Pulmonary artery endothelial cell (primary cell): ENCODE results near the gene TMEM51. TPM values are rescaled to one million over a fixed set of nuclear protein-coding genes. Genes with fewer than 3 reads are reported as not detected.

Experiments used
- DNase-seq: peaks from one replicate; pipeline ENCODE4 v3.0.0-alpha.2; 2011; ENCODE audit warnings: low read depth, low spot score
- total RNA-seq: library from RNA; depleted of rRNA; stranded (reverse); fragments of >200 nt; gene quantifications from 2 replicates; pipeline ENCODE4 v1.2.3, GENCODE V29; 2014

TMEM51 gene
- total RNA-seq, 1 donor from 2014 or later: 6.1 TPM

DNA sequence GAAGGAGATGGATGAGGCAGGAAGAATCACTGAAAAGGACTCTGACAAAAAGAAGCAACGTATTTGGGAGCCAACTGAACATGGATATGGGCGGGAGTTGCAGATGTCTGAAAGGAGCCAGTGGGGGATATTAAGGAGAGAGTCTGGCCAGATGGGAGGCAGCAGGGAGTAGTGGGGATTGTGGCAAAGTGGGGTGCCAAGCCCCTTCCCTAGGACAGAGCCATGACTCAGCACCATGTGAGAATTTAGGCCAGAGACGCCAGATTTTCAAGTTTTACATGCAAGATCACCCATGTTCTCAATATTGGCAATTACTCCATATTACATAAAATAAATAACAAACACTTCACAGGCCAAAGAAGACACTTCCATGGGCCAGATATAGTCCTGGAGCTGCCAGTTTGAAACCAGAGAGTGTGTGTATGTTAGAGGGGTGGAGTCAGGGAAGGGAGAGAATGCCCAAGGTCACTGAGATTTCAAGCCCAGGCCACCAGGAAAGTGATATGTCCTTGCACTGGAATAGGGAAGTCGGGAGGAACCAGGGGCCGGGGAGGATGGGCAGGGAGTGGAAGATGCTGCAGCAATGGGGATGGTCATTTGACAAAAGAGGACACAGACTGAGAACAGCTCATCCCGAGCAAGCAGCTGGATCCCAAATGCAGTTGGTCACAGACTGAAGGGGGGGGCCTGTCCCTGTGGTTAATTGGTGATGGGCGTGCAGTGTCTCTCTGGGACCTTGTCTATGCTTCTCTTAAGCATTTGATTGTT is 23.5 kb downstream of the TMEM51 start:
- no peak for DNase-seq

DNA sequence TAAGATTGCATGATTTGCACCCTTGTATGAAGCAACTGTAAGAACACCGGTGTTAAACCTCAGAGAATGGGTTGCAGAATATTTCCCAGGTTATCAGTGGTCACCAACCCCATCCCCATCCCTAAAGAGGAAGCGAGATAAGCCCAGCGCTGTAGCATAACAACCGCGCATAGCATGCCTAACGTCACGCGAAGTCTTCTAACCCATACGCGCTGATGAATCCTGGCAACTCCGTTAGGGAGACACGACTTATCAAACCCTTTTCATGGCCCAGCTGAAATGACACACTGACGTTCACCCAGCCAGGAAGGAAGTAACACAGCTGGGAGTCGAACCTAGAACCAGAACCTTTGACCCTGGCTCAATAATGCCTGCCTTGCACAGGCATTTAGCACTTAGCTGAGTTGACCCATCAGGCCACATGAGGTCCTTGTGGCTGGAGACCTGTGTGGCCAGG is 24.2 kb downstream of the TMEM51 start:
- DNase-seq: peak; percentile 51

DNA sequence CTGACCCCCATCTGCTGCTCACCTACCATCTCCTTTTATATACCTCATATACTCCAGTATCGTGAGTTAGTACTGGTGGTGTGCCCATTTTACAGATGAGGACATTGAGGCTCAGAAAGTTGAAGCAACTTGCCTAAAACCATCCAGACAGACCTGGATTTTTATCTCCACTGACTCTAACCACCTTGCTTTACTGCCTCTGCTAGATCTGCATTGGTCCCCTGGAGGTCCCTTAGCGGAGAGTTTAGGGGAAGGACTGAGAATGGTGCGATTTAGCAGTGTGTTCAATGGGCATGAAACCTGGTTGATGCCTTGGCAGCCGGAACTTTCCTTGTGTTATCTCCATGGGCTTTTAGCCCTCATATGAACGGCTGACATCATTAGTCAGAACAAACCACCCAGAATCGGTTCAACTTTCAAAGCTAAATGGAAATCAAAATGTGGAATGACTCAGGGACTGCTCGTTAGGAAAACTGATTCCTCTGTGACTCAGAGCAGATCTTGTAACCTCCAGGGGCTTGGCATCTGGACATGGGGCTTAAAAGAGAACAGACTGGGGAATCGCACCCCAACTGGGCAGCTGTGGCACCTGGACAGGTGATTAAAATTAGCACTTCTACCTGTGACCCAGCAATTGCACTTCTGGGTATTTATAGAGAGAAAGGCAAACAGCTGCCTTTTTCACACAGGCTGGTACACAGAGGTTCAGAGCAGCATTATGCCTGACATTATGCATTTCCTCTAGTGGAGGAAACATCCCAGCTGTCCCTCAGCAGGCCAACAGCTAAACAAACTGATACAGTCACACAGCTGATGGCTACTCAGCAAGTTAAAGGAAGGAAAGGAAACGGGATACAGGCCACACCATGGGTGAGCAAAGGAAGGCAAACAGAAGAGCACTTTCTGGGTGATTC is 25.3 kb downstream of the TMEM51 start:
- DNase-seq: peak; percentile 75

DNA sequence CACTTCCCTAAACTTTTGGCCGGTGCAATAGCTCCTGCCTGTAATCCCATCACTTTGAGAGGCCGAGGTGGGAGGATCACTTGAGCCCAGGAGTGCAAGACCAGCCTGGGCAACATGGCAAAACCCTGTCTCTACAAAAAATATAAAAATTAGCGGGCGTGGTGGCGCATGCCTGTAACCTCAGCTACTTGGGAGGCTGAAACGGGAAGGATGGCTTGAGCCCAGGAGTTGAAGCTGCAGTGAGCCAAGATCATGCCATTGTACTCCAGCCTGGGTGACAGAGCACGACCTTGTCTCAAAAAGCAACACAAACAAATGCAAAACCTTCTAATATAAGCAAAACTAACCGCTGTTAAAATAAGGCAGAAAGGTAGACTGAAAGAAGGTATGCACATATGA is 25.9 kb downstream of the TMEM51 start:
- no peak for DNase-seq

DNA sequence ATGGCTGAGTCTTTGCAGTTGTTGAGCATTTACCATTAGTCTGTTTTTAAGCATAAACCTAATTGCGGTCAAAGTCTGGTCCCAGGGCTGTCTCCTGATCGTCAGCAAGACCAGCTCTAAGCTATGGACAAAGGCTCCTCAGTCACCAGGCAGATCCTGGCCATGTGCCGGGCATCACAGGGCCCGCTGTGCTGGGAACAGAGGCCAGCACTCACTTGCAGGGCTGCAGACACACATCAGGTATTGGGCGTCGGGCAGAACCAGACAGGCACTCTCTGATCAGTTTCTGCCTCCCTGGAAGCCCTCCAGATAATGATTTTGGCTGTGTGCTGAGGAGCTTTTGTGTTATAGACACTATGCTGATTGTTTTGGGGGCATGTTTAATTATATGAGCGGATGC is 26.6 kb downstream of the TMEM51 start:
- no peak for DNase-seq

DNA sequence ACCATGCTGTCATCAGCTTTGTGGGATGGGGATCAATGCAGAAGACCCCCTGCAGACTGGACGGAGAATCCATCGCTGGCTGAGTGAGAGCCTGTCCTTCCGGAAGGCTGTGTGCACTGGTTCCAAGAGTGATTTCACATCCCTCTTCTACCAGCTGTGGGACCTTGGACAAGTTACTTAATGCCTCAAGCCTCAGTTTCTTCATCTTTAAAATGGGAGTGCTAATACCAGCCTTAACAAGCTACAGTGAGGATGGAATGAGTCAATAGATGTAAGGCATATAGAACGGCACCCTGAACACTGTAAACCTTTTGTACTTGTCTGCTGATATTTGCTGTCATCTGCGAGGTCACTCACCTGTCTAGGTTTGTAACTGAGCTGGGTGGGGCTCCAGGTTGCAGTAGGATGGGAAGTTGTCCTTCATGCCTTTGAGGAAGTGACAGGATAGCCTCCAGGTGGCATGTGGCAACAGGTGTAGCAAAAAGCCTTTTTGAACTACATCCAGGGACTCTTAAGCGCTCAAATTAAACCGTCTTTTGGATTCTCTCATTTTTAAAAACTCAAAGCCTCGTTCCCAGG is 27.5 kb downstream of the TMEM51 start:
- no peak for DNase-seq

DNA sequence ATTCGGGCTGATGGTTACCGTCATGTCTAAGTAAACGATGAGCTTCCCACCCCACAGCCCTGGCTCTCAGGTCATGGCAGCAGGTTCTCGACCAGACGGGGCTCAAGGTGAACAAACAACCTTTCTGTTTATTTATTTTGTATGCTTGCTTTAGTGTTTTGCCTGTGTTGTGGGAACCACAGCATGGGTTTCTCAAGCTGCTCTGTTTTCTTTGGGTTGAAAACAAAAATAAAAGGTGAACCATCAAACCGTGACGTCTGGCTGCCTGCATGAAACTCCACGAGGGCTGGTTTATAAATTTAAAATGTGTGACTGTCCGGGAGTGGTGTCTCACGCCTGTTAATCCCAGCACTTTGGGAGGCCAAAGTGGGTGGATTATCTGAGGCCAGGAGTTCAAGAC is 28.0 kb downstream of the TMEM51 start:
- DNase-seq: no peak

DNA sequence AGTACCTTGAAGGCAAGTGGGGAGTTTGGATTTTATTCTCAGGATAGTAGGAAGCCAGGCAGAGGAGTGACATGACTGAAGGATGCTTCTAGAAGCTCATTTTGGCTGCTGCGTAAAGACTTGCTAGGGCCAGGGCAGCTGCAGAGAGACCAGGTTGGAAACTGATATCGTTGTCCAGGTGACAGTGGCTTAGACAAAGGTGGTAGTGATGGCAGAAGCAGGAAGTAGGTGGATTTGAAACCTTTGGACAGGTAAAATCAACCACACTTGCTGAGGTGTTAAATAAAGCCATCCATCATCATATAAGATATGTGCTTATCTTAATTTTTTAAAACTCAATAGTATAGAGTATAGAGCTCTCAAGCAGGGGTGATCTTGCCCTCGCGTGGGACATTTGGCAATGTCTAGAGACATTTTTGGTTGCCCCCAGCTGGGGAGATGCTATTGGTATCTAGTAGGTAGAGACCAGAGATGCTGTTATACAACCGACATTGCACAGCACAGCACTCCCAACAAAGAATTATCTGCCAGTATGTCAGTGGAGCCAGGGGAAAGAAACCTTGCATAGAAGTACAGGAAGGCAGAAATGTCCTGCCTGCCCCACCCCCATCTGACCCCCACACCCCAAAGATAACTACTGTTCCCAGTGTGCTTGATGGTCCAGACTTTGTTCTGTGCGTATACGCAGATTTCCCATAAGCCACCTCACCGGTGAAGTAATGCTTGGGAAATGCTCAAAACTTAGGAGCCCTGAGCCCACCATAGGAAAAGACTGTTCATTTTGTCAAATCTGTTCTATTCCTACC is 31.1 kb downstream of the TMEM51 start:
- no peak for DNase-seq

DNA sequence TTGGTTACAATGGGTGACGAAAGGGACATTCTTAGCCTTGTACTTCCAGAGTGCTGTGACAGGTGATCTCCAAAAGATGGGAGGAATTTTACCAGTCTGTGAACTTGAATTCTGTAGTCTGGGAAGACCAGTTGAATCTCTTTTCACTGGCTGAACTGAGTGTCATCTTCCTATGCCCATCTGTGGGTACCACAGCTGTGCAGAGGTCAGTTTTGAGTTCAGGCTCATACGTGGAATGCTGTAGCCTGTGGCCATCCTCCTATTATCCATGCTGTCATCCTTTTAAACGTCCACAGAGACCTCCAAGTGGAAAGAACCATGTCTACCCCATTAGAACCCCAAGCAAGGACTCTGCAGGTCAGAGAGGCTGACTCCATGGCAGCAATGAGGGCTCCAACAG is 32.1 kb downstream of the TMEM51 start:
- DNase-seq: no peak

DNA sequence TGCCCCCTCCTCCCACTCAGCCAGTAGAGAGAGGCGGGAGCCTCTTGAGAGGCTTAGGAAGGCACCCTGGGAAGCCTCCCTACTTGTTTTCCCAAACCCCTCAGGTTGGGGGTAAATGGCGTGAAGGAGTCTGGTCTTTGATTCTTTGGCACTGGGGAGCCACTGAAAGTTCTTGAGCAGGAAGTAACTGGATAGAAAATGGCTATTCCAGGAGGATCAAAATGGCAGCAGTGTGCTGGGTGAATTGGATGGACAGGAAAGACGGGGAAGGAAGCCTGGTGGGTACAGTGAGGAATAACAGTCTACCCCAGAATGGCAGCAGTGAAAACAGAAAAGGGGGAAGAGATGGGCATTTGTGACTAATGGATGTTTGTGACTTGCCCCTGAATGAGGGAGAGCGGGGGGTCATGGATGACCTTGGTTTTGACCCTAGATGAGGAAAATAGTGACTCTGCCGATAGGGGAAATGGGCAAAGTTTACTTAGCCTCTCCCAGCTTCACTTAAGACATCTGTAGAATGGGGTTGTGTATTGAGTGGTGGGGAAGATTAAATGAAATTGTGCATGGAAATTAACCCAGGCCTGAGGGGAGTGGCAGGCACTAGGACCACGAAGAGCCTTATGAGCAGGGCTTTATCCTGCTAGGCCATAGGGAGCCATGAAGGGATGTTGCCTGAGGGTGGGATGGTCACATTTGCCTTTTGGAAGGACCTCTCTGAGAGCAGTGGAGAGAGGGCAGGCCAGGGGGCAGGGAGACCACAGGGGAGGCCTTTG is 32.7 kb downstream of the TMEM51 start:
- no peak for DNase-seq

DNA sequence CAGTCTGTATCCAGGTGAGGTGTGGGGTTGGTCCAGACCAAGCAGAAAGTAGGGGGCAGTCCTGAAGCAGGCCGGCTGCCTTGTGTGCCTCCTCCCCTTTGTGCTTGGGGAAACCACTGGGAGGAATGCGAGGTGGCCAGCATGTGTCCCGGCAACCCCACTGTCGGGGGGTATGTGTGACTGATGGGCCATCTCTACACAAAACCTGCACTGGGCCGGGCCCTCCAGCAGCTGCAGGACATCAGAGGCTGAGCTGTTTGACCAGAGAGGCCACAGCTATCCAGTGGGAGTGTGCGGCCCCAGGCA is 33.3 kb downstream of the TMEM51 start:
- no peak for DNase-seq

DNA sequence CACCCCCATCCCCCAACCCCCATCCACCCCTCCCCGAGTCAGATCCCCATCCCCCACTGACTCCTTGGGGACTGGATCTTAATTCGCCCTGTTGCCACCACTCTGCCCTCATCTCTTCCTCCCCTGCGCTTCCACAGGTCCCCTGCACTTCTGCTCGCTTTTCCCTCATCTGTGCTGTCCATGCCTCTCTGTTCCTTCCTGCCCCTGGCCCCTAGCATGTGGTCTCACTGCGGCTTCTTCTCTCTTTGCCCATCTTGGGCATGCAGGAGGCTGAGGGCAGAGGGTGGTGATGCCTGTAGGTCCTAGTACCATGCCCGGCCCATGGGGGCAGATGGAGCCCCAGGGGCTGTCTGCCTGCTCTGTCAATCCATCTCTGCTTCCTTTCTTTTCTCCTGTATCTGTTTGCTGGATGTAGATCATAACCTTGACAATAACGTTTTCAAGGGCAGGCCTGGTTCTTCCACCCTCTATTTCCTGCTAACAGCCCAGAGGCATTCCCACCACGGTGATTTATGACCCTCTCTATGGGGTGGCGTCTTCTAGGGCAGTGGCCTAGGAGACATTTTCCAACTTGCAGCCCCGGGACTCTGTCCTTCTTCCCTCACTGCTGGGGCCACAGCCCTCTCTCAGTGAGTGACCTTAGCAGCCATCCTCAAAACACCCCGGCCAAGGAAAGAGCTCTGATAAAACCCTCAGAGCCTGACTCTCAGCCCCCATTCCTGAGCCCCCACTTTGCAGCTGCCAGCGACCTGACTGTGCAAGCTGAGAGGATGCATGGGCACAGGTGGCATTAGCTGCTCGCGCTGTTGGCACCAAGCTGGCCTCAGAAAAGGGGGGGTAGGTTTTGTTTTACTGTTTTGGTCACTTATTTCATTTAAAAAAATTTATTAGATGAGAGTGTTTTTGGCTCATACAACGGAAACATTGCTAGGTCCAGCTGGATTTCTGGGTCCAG is 33.9 kb downstream of the TMEM51 start:
- DNase-seq: no peak

DNA sequence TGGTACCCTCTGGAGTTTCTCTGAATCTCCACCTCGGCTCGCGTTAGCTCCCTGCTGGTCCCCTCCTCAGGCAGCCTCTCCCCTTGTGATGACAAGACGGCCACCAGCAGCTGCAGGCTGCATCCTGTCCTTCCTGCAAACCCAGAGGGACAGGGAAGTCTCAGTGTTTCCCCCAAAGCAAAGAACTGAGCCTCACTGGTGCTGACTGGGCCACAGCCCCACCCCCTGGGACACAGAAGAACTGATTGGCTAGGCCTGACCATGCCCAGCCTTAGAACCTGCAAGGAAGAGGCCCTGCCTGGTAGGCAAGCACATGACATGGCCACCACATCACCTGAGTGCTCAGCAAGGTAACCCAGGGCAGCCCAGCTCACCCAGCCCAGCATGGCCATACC is 34.6 kb downstream of the TMEM51 start:
- no peak for DNase-seq

DNA sequence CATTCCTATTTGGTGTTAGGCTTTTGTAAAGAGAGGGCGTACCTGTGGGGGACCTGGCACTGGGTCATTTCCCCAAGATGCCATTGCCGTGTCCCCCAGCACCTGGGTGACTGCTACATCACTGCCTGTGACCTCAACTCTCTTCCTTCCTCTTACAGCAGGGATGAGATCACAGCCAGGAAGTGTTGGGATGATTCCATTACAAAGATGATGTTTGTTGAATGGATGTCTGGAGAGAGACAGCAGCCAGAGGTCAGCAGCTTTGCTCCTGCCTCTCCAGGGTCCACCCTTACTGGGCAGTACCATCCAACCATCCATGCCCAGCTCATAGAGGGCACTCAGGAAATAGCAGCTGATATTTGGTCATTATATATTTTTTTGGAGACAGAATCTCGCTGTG is 35.1 kb downstream of the TMEM51 start:
- DNase-seq: peak; percentile 24

DNA sequence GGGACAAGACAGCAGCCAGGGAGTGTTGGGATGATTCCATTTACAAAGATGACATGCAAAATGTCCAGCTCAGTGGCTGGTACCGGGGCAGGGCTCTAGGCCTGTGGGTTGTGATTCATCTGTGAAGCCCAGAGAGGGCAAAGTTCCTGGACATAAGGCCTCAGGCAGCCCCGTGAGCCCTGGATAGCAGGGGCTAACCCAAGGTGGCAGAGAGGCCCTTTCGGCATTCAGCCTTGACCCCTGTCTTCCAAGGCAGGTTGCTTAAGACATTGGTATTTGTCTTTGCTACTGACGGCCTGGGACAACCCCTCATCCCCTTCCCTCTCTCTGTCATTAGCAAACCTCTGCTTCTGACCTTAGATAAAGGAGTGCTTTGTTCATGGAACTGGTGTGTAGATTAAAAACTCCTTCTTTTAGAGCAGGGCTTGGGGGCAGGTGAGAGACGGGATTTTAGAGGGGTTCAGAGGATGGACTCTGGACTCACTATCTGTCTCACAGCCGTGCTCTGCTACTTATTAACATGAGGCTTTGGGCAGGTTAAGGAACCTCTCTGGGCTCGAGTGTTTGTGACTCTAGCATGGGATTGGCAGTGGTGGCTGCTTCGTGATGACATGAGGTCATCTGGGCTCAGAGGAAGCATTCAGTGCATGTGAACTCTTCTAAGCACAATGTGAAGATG is 36.3 kb downstream of the TMEM51 start:
- no peak for DNase-seq

DNA sequence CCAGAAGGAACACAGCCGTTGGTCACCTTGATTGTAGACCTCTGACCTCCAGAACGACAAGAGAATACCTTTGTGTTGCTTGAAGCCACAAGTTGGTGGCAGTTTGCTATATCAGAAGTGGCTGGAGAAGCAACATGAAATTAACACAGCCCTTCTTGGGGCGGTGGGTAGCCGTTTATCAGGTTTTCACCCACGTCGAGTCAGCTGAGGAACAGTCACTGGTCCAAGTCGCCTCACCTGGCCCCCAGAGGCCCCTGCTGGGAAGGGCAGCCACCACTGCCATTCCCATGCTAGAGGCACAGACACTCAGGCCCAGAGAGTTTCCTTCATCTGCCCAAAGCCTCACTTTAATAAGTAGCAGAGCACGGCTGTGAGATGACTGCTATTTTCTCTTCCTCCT is 37.7 kb downstream of the TMEM51 start:
- no peak for DNase-seq

DNA sequence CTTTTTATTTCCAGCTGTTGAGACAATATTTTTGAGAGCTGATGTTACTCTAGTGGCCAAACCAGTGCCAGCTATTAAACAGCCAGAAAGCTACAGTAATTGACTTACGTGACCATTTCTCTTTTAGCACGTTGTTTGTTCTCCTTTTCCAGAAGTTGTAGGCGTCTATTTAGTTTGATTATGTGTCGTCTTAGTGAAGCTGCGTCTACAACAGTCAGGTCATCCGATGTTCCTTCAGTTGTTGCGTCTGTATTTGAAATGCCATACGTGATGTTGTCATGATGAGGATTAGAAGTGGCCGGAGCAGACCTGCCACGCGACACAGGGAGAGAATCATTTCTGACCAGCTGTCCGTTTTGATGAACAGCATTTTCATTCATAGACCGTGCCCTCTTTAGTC is 38.2 kb downstream of the TMEM51 start:
- no peak for DNase-seq

DNA sequence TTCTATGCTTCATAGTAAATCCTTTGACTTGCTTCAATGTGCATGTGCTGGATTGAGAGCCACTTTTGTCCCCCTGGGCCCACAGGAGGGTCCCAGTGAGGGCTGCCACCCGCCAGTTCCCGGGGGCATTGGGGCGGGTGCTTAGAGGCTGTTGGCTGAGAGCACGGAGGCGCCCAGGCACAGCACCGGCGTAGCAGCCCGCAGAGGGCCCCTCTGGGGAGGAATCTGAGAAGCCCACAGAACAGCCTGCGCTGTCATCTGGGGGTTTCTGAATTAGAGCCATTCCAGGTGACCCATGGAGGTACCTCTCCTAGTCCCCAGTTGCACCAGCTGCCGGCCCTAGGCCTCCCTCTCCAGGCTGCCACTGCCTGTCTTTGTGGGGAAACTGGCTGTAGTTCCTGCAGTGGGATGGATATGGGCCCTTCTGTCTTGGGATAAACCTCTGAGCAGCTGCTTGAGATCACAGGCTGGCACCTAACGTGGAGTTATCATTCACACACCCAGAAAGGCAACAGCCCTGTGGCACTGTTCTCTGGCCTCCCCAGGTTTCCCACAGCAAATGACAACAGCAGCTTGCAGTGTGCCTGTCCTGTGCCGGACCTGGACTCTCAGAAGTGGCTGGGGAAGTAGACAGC is 39.5 kb downstream of the TMEM51 start:
- no peak for DNase-seq
